SK-N-SH (cell line): ENCODE measurements around the gene RIMS3. TPM values are rescaled to one million over a fixed set of nuclear protein-coding genes. Genes with fewer than 3 reads are reported as not detected.

ENCODE experiments used
- CTCF ChIA-PET: fragments of 300-600, 350-600 bp; formaldehyde crosslinking; extraction: SDS; loops from one replicate; lab custom pipeline; 2021; lab: Yijun Ruan, JAX
- POLR2A ChIA-PET: fragments of 350-600 bp; sonication (Branson Sonifier 250); formaldehyde crosslinking; extraction: SDS; loops from one replicate; lab custom pipeline; 2020; ENCODE audit warnings: antibody characterized with exemption, inconsistent platforms; lab: Yijun Ruan, JAX
- DNase-seq: peaks from one replicate; pipeline ENCODE4 v3.0.0; 2012
- H2AFZ ChIP-seq: fragments of 200-600 bp; sonication (generic); 2 replicates; pipeline ENCODE4 v1.8.1; 2016; ENCODE audit warnings: antibody characterized with exemption, mild to moderate bottlenecking, low read depth
- H3F3A ChIP-seq: fragments of 200-600 bp; sonication (generic); replicated peaks from 2 replicates; pipeline ENCODE3; 2016; ENCODE audit warnings: antibody characterized with exemption, mild to moderate bottlenecking; ENCODE audit not compliant: insufficient read depth
- H3K27ac ChIP-seq, 2 experiments: fragments of 200-500 bp in 1 of 2; fragments of 200-600 bp in 1 of 2; sonication (Bioruptor generic) in 1 of 2; sonication (generic), shearing (Covaris generic) in 1 of 2; 2 replicates each; pipeline versions ENCODE4 v1.5.1 to v1.6.1; 2014 to 2016; ENCODE audit warnings: low read depth in 2 of 2, inconsistent platforms in 1 of 2, low read length in 1 of 2, mild to moderate bottlenecking in 1 of 2, mixed read lengths in 1 of 2
- H3K27me3 ChIP-seq: fragments of 200-600 bp; sonication (generic), shearing (Covaris generic); 2 replicates; pipeline ENCODE4 v1.6.1; 2016; ENCODE audit warnings: mixed run types; ENCODE audit not compliant: insufficient read depth
- H3K36me3 ChIP-seq, 2 experiments: fragments of 200-500 bp in 1 of 2; fragments of 200-600 bp in 1 of 2; sonication (Bioruptor generic) in 1 of 2; sonication (generic) in 1 of 2; replicated peaks in 1 of 2; 2 replicates each; pipeline versions ENCODE3 to v1.5.1; 2014 to 2016; ENCODE audit warnings: low read length in 1 of 2, mild to moderate bottlenecking in 1 of 2; ENCODE audit not compliant: insufficient read depth in 2 of 2, control insufficient read depth in 1 of 2
- H3K4me1 ChIP-seq, 2 experiments: fragments of 200-500 bp in 1 of 2; fragments of 200-600 bp in 1 of 2; sonication (Bioruptor generic) in 1 of 2; sonication (generic), shearing (Covaris generic) in 1 of 2; 2 replicates each; pipeline versions ENCODE4 v1.5.1 to v1.6.1; 2014 to 2016; ENCODE audit warnings: low read depth in 1 of 2, low read length in 1 of 2, mixed run types in 1 of 2; ENCODE audit not compliant: insufficient read depth in 2 of 2, control insufficient read depth in 1 of 2
- H3K4me2 ChIP-seq: fragments of 200-600 bp; sonication (generic), shearing (Covaris generic); 2 replicates; pipeline ENCODE4 v1.6.1; 2017; ENCODE audit warnings: mixed run types
- H3K4me3 ChIP-seq, 2 experiments: fragments of 200-500 bp in 1 of 2; fragments of 200-600 bp in 1 of 2; sonication (Bioruptor generic) in 1 of 2; sonication (generic), shearing (Covaris generic) in 1 of 2; 2 replicates each; pipeline versions ENCODE4 v1.5.1 to v1.8.1; 2014 to 2016; ENCODE audit warnings: low read depth in 2 of 2, inconsistent platforms in 1 of 2, low read length in 1 of 2, mild to moderate bottlenecking in 1 of 2, mixed read lengths in 1 of 2, moderate library complexity in 1 of 2
- H3K79me2 ChIP-seq: fragments of 200-600 bp; sonication (generic); 2 replicates; pipeline ENCODE4 v1.8.1; 2017; ENCODE audit warnings: mild to moderate bottlenecking; ENCODE audit not compliant: insufficient read depth
- H3K9ac ChIP-seq: fragments of 200-600 bp; sonication (generic); 2 replicates; pipeline ENCODE4 v1.6.1; 2017; ENCODE audit warnings: mixed run types
- H3K9me2 ChIP-seq: fragments of 200-600 bp; sonication (generic); 2 replicates; pipeline ENCODE4 v1.6.1; 2017; ENCODE audit warnings: mixed run types
- H3K9me3 ChIP-seq: fragments of 200-600 bp; sonication (generic); 2 replicates; pipeline ENCODE4 v1.6.1; 2017; ENCODE audit warnings: mixed run types, mild to moderate bottlenecking, moderate library complexity
- H4K20me1 ChIP-seq: fragments of 200-600 bp; sonication (generic); 2 replicates; pipeline ENCODE4 v1.6.1; 2017; ENCODE audit warnings: mild to moderate bottlenecking, mixed run types; ENCODE audit not compliant: insufficient read depth
- FOSL2 ChIP-seq: IDR thresholded peaks from 2 replicates; pipeline ENCODE4 v1.4.0; 2012; ENCODE audit warnings: low read depth, mild to moderate bottlenecking, moderate library complexity, borderline replicate concordance
- FOXJ3 ChIP-seq: sonication (generic); formaldehyde crosslinking; IDR thresholded peaks from 2 replicates; pipeline ENCODE4 v1.5.1; 2020; ENCODE audit warnings: mild to moderate bottlenecking, missing genetic modification reagents
- JUND ChIP-seq: IDR thresholded peaks from 2 replicates; pipeline ENCODE4 v1.4.0; 2012
- NFIC ChIP-seq: IDR thresholded peaks from 2 replicates; pipeline ENCODE4 v1.4.0; 2012; ENCODE audit warnings: borderline replicate concordance
- NRF1 ChIP-seq: IDR thresholded peaks from 2 replicates; pipeline ENCODE4 v1.6.1; 2012; ENCODE audit warnings: low read depth, mild to moderate bottlenecking, low read length
- RFX5 ChIP-seq: IDR thresholded peaks from 2 replicates; pipeline ENCODE4 v1.6.1; 2012; ENCODE audit warnings: mild to moderate bottlenecking, improper control_type of control experiment, low read length
- SMC3 ChIP-seq: IDR thresholded peaks from 2 replicates; pipeline ENCODE4 v1.6.1; 2012; ENCODE audit warnings: low read depth, low read length, improper control_type of control experiment
- TEAD4 ChIP-seq: IDR thresholded peaks from 2 replicates; pipeline ENCODE4 v1.4.0; 2012; ENCODE audit warnings: mild to moderate bottlenecking, borderline replicate concordance; ENCODE audit not compliant: insufficient read depth
- YY1 ChIP-seq: IDR thresholded peaks from 2 replicates; pipeline ENCODE4 v1.4.0; 2012; ENCODE audit warnings: low read depth, mild to moderate bottlenecking
- WGBS: methylation state at CpG from one replicate; pipeline ENCODE4 v1.1.6; 2017; ENCODE audit warnings: low lambda C conversion rate; 5-methylcytosine and 5-hydroxymethylcytosine counted together
- polyA plus RNA-seq, 3 experiments: library from polyadenylated mRNA; depleted of rRNA; stranded (reverse); fragments of >200 nt; gene quantifications; 2 replicates each; pipeline ENCODE4 v1.2.3, GENCODE V29; 2012
- TF ChIP-seq, protein P1 (sequence below): IDR thresholded peaks from 2 replicates; pipeline ENCODE4 v1.6.1; 2012; ENCODE audit warnings: mild to moderate bottlenecking, low read depth, low read length, moderate library complexity
- TF ChIP-seq, protein P2 (sequence below): fragments of 150-350 bp; IDR thresholded peaks from 2 replicates; pipeline ENCODE4 v1.6.1; 2016; ENCODE audit warnings: mild to moderate bottlenecking, low read depth, low read length
- TF ChIP-seq, protein P3 (sequence below): IDR thresholded peaks from 2 replicates; pipeline ENCODE4; 2012
- TF ChIP-seq, protein P4 (sequence below): fragments of 200-600 bp; sonication (generic); IDR thresholded peaks from 2 replicates; pipeline ENCODE4 v1.6.1; 2017; ENCODE audit warnings: antibody characterized with exemption, mild to moderate bottlenecking, moderate library complexity
- TF ChIP-seq, protein P5 (sequence below): IDR thresholded peaks from 2 replicates; pipeline ENCODE4 v1.4.0; 2012; ENCODE audit warnings: low read depth, borderline replicate concordance

The RIMS3 gene
- polyA plus RNA-seq, 1 of the 3 experiments (the other 2 are of a cell fraction), result 1.9 TPM

DNA sequence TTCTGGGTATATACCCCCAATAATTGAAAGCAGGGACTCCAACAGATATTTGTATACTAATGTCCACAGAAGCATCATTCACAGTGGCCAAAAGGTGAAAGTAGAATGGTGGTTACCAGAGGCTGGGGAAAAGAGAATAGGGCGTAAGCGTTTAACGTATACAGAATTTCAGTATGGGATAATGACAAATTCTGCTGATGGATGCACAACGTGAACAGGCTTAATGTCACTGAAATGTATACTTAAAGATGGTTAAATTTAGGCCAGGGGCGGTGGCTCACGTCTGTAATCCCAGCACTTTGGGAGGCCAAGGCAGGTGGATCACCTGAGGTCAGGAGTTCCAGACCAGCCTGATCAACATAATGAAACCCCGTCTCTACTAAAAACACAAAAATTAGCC lies 21.6 kb upstream of the RIMS3 start:
- H3K79me2 ChIP-seq, result peaks cover 28% of the 10 kb centered on the region
- WGBS, result 96% methylated on average over 7 of the region's 7 CpGs
- CTCF ChIA-PET, result interaction anchor here (0.6 kb wide), 1 partner anchor 59 kb away, joined by 3 read pairs; no protein-coding TSS in a partner anchor
- H3K27me3 ChIP-seq, result no peaks in the 10 kb centered on the region
- no peak overlapping the region for H3K27ac ChIP-seq
- no peak overlapping the region for H3K4me2 ChIP-seq
- peaks cover 12% of the 10 kb centered on the region for H3F3A ChIP-seq
- H3K9me2 ChIP-seq, result no peaks in the 10 kb centered on the region
- H2AFZ ChIP-seq, result no peak overlapping the region
- H3K4me1 ChIP-seq, result peaks cover 6 to 10% of the 10 kb centered on the region in 2 experiments; a peak in 3 of 4 replicates
- TF ChIP-seq, protein P1, sequence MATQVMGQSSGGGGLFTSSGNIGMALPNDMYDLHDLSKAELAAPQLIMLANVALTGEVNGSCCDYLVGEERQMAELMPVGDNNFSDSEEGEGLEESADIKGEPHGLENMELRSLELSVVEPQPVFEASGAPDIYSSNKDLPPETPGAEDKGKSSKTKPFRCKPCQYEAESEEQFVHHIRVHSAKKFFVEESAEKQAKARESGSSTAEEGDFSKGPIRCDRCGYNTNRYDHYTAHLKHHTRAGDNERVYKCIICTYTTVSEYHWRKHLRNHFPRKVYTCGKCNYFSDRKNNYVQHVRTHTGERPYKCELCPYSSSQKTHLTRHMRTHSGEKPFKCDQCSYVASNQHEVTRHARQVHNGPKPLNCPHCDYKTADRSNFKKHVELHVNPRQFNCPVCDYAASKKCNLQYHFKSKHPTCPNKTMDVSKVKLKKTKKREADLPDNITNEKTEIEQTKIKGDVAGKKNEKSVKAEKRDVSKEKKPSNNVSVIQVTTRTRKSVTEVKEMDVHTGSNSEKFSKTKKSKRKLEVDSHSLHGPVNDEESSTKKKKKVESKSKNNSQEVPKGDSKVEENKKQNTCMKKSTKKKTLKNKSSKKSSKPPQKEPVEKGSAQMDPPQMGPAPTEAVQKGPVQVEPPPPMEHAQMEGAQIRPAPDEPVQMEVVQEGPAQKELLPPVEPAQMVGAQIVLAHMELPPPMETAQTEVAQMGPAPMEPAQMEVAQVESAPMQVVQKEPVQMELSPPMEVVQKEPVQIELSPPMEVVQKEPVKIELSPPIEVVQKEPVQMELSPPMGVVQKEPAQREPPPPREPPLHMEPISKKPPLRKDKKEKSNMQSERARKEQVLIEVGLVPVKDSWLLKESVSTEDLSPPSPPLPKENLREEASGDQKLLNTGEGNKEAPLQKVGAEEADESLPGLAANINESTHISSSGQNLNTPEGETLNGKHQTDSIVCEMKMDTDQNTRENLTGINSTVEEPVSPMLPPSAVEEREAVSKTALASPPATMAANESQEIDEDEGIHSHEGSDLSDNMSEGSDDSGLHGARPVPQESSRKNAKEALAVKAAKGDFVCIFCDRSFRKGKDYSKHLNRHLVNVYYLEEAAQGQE, result no peak
- no peak for TF ChIP-seq NRF1
- no peak for TF ChIP-seq TEAD4
- TF ChIP-seq, protein P2, sequence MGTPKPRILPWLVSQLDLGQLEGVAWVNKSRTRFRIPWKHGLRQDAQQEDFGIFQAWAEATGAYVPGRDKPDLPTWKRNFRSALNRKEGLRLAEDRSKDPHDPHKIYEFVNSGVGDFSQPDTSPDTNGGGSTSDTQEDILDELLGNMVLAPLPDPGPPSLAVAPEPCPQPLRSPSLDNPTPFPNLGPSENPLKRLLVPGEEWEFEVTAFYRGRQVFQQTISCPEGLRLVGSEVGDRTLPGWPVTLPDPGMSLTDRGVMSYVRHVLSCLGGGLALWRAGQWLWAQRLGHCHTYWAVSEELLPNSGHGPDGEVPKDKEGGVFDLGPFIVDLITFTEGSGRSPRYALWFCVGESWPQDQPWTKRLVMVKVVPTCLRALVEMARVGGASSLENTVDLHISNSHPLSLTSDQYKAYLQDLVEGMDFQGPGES, result no peak
- TF ChIP-seq, protein P3, sequence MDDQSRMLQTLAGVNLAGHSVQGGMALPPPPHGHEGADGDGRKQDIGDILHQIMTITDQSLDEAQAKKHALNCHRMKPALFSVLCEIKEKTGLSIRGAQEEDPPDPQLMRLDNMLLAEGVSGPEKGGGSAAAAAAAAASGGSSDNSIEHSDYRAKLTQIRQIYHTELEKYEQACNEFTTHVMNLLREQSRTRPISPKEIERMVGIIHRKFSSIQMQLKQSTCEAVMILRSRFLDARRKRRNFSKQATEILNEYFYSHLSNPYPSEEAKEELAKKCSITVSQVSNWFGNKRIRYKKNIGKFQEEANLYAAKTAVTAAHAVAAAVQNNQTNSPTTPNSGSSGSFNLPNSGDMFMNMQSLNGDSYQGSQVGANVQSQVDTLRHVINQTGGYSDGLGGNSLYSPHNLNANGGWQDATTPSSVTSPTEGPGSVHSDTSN, result no peak
- TF ChIP-seq FOXJ3, result no peak
- TF ChIP-seq JUND, result no peak
- TF ChIP-seq RFX5, result no peak
- no peak for TF ChIP-seq YY1
- TF ChIP-seq, protein P4, sequence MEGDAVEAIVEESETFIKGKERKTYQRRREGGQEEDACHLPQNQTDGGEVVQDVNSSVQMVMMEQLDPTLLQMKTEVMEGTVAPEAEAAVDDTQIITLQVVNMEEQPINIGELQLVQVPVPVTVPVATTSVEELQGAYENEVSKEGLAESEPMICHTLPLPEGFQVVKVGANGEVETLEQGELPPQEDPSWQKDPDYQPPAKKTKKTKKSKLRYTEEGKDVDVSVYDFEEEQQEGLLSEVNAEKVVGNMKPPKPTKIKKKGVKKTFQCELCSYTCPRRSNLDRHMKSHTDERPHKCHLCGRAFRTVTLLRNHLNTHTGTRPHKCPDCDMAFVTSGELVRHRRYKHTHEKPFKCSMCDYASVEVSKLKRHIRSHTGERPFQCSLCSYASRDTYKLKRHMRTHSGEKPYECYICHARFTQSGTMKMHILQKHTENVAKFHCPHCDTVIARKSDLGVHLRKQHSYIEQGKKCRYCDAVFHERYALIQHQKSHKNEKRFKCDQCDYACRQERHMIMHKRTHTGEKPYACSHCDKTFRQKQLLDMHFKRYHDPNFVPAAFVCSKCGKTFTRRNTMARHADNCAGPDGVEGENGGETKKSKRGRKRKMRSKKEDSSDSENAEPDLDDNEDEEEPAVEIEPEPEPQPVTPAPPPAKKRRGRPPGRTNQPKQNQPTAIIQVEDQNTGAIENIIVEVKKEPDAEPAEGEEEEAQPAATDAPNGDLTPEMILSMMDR, result no peak
- TF ChIP-seq, protein P5, sequence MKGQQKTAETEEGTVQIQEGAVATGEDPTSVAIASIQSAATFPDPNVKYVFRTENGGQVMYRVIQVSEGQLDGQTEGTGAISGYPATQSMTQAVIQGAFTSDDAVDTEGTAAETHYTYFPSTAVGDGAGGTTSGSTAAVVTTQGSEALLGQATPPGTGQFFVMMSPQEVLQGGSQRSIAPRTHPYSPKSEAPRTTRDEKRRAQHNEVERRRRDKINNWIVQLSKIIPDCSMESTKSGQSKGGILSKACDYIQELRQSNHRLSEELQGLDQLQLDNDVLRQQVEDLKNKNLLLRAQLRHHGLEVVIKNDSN, result no peak
- no peak for TF ChIP-seq FOSL2
- TF ChIP-seq SMC3, result no peak
- no peak for TF ChIP-seq NFIC
- H3K9me3 ChIP-seq, result no peaks in the 10 kb centered on the region
- 0 out of 2 replicates have a peak, but pooled peaks cover 3% of the 10 kb centered on the region for H4K20me1 ChIP-seq
- peaks cover 7 to 15% of the 10 kb centered on the region in 2 experiments for H3K36me3 ChIP-seq
- no peak overlapping the region for H3K4me3 ChIP-seq
- POLR2A ChIA-PET, result no interaction called here
- no peak overlapping the region for H3K9ac ChIP-seq
- no peak for DNase-seq
